Measurements from ENCODE around the gene ANKRD33.

Gene ANKRD33

GRCh38 chr12:51914034-51914923 lies 26.4 kb downstream of the ANKRD33 start:
- Histone ChIP-seq H3K27me3 (ENCODE audit: control insufficient read depth, insufficient read depth, low read length) (peaks cover 16% of the 10 kb centered on the region), H3K27ac (ENCODE audit: low read depth, low read length) (no peak overlapping the region), H3K4me1 (ENCODE audit: control insufficient read depth, insufficient read depth, low read length) (no peaks in the 10 kb centered on the region), H3K36me3 (ENCODE audit: control insufficient read depth, insufficient read depth, low read length) (no peaks in the 10 kb centered on the region), H3K9ac (ENCODE audit: low read depth, low read length) (no peak overlapping the region), H3K4me3 (ENCODE audit: low read depth, low read length) (no peak overlapping the region), H3K9me3 (ENCODE audit: control insufficient read depth, insufficient read depth, low read length) (no peaks in the 10 kb centered on the region)

GRCh38 chr12:51915003-51915625 lies 27.2 kb downstream of the ANKRD33 start:
- Histone ChIP-seq H3K4me3 (ENCODE audit: low read depth, low read length) (no peak overlapping the region), H3K36me3 (ENCODE audit: control insufficient read depth, insufficient read depth, low read length) (no peaks in the 10 kb centered on the region), H3K9ac (ENCODE audit: low read depth, low read length) (no peak overlapping the region), H3K4me1 (ENCODE audit: control insufficient read depth, insufficient read depth, low read length) (no peaks in the 10 kb centered on the region), H3K27me3 (ENCODE audit: control insufficient read depth, insufficient read depth, low read length) (peaks cover 10% of the 10 kb centered on the region), H3K9me3 (ENCODE audit: control insufficient read depth, insufficient read depth, low read length) (no peaks in the 10 kb centered on the region), H3K27ac (ENCODE audit: low read depth, low read length) (no peak overlapping the region)

GRCh38 chr12:51915951-51916350 lies 28.0 kb downstream of the ANKRD33 start:
- H3K27ac ChIP-seq (ENCODE audit: low read depth, low read length) = no peak overlapping the region
- no peaks in the 10 kb centered on the region for H3K9me3 ChIP-seq (ENCODE audit: control insufficient read depth, insufficient read depth, low read length)
- no peaks in the 10 kb centered on the region for H3K36me3 ChIP-seq (ENCODE audit: control insufficient read depth, insufficient read depth, low read length)
- no peak overlapping the region for H3K9ac ChIP-seq (ENCODE audit: low read depth, low read length)
- H3K27me3 ChIP-seq (ENCODE audit: control insufficient read depth, insufficient read depth, low read length) = peaks cover 2% of the 10 kb centered on the region
- H3K4me3 ChIP-seq (ENCODE audit: low read depth, low read length) = no peak overlapping the region
- H3K4me1 ChIP-seq (ENCODE audit: control insufficient read depth, insufficient read depth, low read length) = peaks cover under 1% of the 10 kb centered on the region; the same call in 1 of the 2 replicates

GRCh38 chr12:51917041-51917590 lies 29.2 kb downstream of the ANKRD33 start:
- Histone ChIP-seq H3K4me1 (ENCODE audit: control insufficient read depth, insufficient read depth, low read length) (peaks cover 6% of the 10 kb centered on the region), H3K27ac (ENCODE audit: low read depth, low read length) (no peak overlapping the region), H3K4me3 (ENCODE audit: low read depth, low read length) (no peak overlapping the region), H3K9ac (ENCODE audit: low read depth, low read length) (no peak overlapping the region), H3K9me3 (ENCODE audit: control insufficient read depth, insufficient read depth, low read length) (no peaks in the 10 kb centered on the region), H3K27me3 (ENCODE audit: control insufficient read depth, insufficient read depth, low read length) (no peaks in the 10 kb centered on the region; the same call in 1 of the 2 replicates), H3K36me3 (ENCODE audit: control insufficient read depth, insufficient read depth, low read length) (no peaks in the 10 kb centered on the region)

GRCh38 chr12:51917746-51918453 lies 30.0 kb downstream of the ANKRD33 start:
- peaks cover 7% of the 10 kb centered on the region for H3K4me1 ChIP-seq (ENCODE audit: control insufficient read depth, insufficient read depth, low read length)
- no peak overlapping the region for H3K9ac ChIP-seq (ENCODE audit: low read depth, low read length)
- H3K27ac ChIP-seq (ENCODE audit: low read depth, low read length) = no peak overlapping the region
- H3K9me3 ChIP-seq (ENCODE audit: control insufficient read depth, insufficient read depth, low read length) = no peaks in the 10 kb centered on the region
- no peaks in the 10 kb centered on the region; the same call in 1 of the 2 replicates for H3K27me3 ChIP-seq (ENCODE audit: control insufficient read depth, insufficient read depth, low read length)
- no peak overlapping the region for H3K4me3 ChIP-seq (ENCODE audit: low read depth, low read length)
- no peaks in the 10 kb centered on the region for H3K36me3 ChIP-seq (ENCODE audit: control insufficient read depth, insufficient read depth, low read length)

- Histone ChIP-seq H3K27ac (ENCODE audit: low read depth, low read length) (no peak overlapping the region), H3K27me3 (ENCODE audit: control insufficient read depth, insufficient read depth, low read length) (peaks cover 11% of the 10 kb centered on the region), H3K4me1 (ENCODE audit: control insufficient read depth, insufficient read depth, low read length) (peaks cover 12% of the 10 kb centered on the region), H3K9ac (ENCODE audit: low read depth, low read length) (no peak overlapping the region), H3K9me3 (ENCODE audit: control insufficient read depth, insufficient read depth, low read length) (no peaks in the 10 kb centered on the region), H3K36me3 (ENCODE audit: control insufficient read depth, insufficient read depth, low read length) (no peaks in the 10 kb centered on the region), H3K4me3 (ENCODE audit: low read depth, low read length) (no peak overlapping the region)
These were observed 32.1 kb downstream of the ANKRD33 start for GRCh38 chr12:51920046-51920445.

GRCh38 chr12:51921017-51921725 lies 33.3 kb downstream of the ANKRD33 start:
- H3K4me3 ChIP-seq (ENCODE audit: low read depth, low read length) = no peak overlapping the region
- no peaks in the 10 kb centered on the region for H3K36me3 ChIP-seq (ENCODE audit: control insufficient read depth, insufficient read depth, low read length)
- H3K4me1 ChIP-seq (ENCODE audit: control insufficient read depth, insufficient read depth, low read length) = peaks cover 12% of the 10 kb centered on the region
- H3K9me3 ChIP-seq (ENCODE audit: control insufficient read depth, insufficient read depth, low read length) = no peaks in the 10 kb centered on the region
- peaks cover 11% of the 10 kb centered on the region for H3K27me3 ChIP-seq (ENCODE audit: control insufficient read depth, insufficient read depth, low read length)
- no peak overlapping the region for H3K27ac ChIP-seq (ENCODE audit: low read depth, low read length)
- H3K9ac ChIP-seq (ENCODE audit: low read depth, low read length) = no peak overlapping the region

GRCh38 chr12:51922146-51922545 lies 34.2 kb downstream of the ANKRD33 start:
- Histone ChIP-seq H3K36me3 (ENCODE audit: control insufficient read depth, insufficient read depth, low read length) (no peaks in the 10 kb centered on the region), H3K27ac (ENCODE audit: low read depth, low read length) (no peak overlapping the region), H3K4me1 (ENCODE audit: control insufficient read depth, insufficient read depth, low read length) (peaks cover 12% of the 10 kb centered on the region), H3K4me3 (ENCODE audit: low read depth, low read length) (no peak overlapping the region), H3K9me3 (ENCODE audit: control insufficient read depth, insufficient read depth, low read length) (no peaks in the 10 kb centered on the region), H3K27me3 (ENCODE audit: control insufficient read depth, insufficient read depth, low read length) (peaks cover 11% of the 10 kb centered on the region), H3K9ac (ENCODE audit: low read depth, low read length) (no peak overlapping the region)

- Histone ChIP-seq H3K27ac (ENCODE audit: low read depth, low read length) (no peak overlapping the region), H3K27me3 (ENCODE audit: control insufficient read depth, insufficient read depth, low read length) (peaks cover 11% of the 10 kb centered on the region)
These were observed 35.0 kb downstream of the ANKRD33 start for GRCh38 chr12:51922762-51923505.

More at GRCh38 chr12:51922762-51923505, 35.0 kb downstream of the ANKRD33 start:
- Histone ChIP-seq H3K36me3 (ENCODE audit: control insufficient read depth, insufficient read depth, low read length) (no peaks in the 10 kb centered on the region), H3K4me1 (ENCODE audit: control insufficient read depth, insufficient read depth, low read length) (peaks cover 12% of the 10 kb centered on the region), H3K9me3 (ENCODE audit: control insufficient read depth, insufficient read depth, low read length) (no peaks in the 10 kb centered on the region), H3K4me3 (ENCODE audit: low read depth, low read length) (no peak overlapping the region), H3K9ac (ENCODE audit: low read depth, low read length) (no peak overlapping the region)
